HepG2 (cell line): ENCODE measurements around the gene SNX9. TPM values are rescaled to one million over a fixed set of nuclear protein-coding genes. Genes with fewer than 3 reads are reported as not detected.
A peak's percentile ranks its signal among the peaks of the same experiment; 100 is the strongest.

Experiments used
- AGO2 ChIP-seq: fragments of 200-400 bp; formaldehyde crosslinking; optimal IDR thresholded peaks from 2 replicates; pipeline ENCODE3; 2017; ENCODE audit warnings: mild to moderate bottlenecking, low read depth, low read length, moderate library complexity
- FOXK2 ChIP-seq: fragments of 450-650 bp; IDR thresholded peaks from 2 replicates; pipeline ENCODE4 v1.6.1; 2016
- KMT2A ChIP-seq: sonication (generic); formaldehyde crosslinking; IDR thresholded peaks from 2 replicates; pipeline ENCODE4 v1.4.0; 2020; ENCODE audit warnings: missing genetic modification reagents
- NCOA2 ChIP-seq: sonication (generic); formaldehyde crosslinking; IDR thresholded peaks from 2 replicates; pipeline ENCODE4 v1.8.0; 2022; ENCODE audit warnings: inconsistent platforms
- SMAD3 ChIP-seq: sonication (generic); formaldehyde crosslinking; IDR thresholded peaks from 2 replicates; pipeline ENCODE4 v1.4.0; 2020; ENCODE audit warnings: missing genetic modification reagents
- SOX13 ChIP-seq, 3 experiments: fragments of 450-650 bp in 1 of 3; sonication (generic) in 1 of 3; formaldehyde crosslinking in 1 of 3; IDR thresholded peaks in 2 of 3; conservative IDR thresholded peaks in 1 of 3; 2 replicates each; pipeline versions ENCODE4 v1.5.0 to v1.6.1; 2016 to 2020; ENCODE audit warnings: antibody characterized with exemption in 1 of 3, mild to moderate bottlenecking in 1 of 3, missing compliant biosample characterization in 1 of 3, missing genetic modification reagents in 1 of 3, moderate library complexity in 1 of 3
- TBX2 ChIP-seq: sonication (generic); formaldehyde crosslinking; IDR thresholded peaks from 2 replicates; pipeline ENCODE4 v1.5.0; 2020; ENCODE audit warnings: missing genetic modification reagents, mild to moderate bottlenecking, borderline replicate concordance
- ZBTB7B ChIP-seq: sonication (generic); formaldehyde crosslinking; IDR thresholded peaks from 2 replicates; pipeline ENCODE4 v1.4.0; 2020; ENCODE audit warnings: missing genetic modification reagents
- ZEB1 ChIP-seq: IDR thresholded peaks from 2 replicates; pipeline ENCODE4 v1.6.1; 2012; ENCODE audit warnings: mild to moderate bottlenecking, low read depth, inconsistent platforms; ENCODE audit not compliant: insufficient replicate concordance
- ZNF101 ChIP-seq: sonication (generic); formaldehyde crosslinking; IDR thresholded peaks from 2 replicates; pipeline ENCODE4 v1.4.0; 2020; ENCODE audit warnings: mild to moderate bottlenecking, low read depth, missing genetic modification reagents, borderline replicate concordance
- ZNF205 ChIP-seq: IDR thresholded peaks from 2 replicates; pipeline ENCODE4 v1.6.1; 2018; ENCODE audit warnings: missing biosample characterization, missing genetic modification reagents
- ZNF367 ChIP-seq: sonication (generic); formaldehyde crosslinking; IDR thresholded peaks from 2 replicates; pipeline ENCODE4 v1.4.0; 2020; ENCODE audit warnings: missing genetic modification reagents, borderline replicate concordance
- ZNF543 ChIP-seq: sonication (generic); formaldehyde crosslinking; IDR thresholded peaks from 2 replicates; pipeline ENCODE4 v1.4.0; 2020; ENCODE audit warnings: mild to moderate bottlenecking, missing genetic modification reagents
- ZNF879 ChIP-seq: sonication (generic); formaldehyde crosslinking; IDR thresholded peaks from 2 replicates; pipeline ENCODE4 v1.8.1; 2023; ENCODE audit warnings: missing genetic modification reagents
- polyA plus RNA-seq, 8 experiments: library from polyadenylated mRNA; depleted of rRNA in 3 of 8; stranded (reverse) in 7 of 8; unstranded in 1 of 8; fragments of >200 nt; fragmentation: Illumina TruSeq in 4 of 8; extraction: Trizol in 4 of 8; gene quantifications; 2 replicates each; pipeline versions ENCODE4 v1.2.1 to v1.2.3, GENCODE V29; 2011 to 2016; ENCODE audit warnings: low read depth in 4 of 8, missing spikeins in 1 of 8, mixed read lengths in 1 of 8; ENCODE audit not compliant: insufficient read depth in 1 of 8
- total RNA-seq, 5 experiments: library from RNA; depleted of rRNA; stranded (reverse); fragments of >200 nt; fragmentation: Illumina TruSeq; extraction: Trizol; gene quantifications; 2 replicates each; pipeline ENCODE4 v1.2.3, GENCODE V29; 2016; ENCODE audit warnings: low read depth in 1 of 5
- TF ChIP-seq, protein P1 (sequence below): sonication (generic); formaldehyde crosslinking; IDR thresholded peaks from 2 replicates; pipeline ENCODE4 v1.5.0; 2020; ENCODE audit warnings: mild to moderate bottlenecking, missing genetic modification reagents, borderline replicate concordance
- TF ChIP-seq, protein P2 (sequence below): IDR thresholded peaks from 2 replicates; pipeline ENCODE4 v1.6.1; 2016; ENCODE audit warnings: low read depth, missing genetic modification reagents, missing compliant biosample characterization
- TF ChIP-seq, protein P3 (sequence below): sonication (generic); formaldehyde crosslinking; IDR thresholded peaks from 2 replicates; pipeline ENCODE4 v1.5.0; 2020; ENCODE audit warnings: mild to moderate bottlenecking, missing genetic modification reagents, moderate library complexity

Gene SNX9
- total and polyA plus RNA-seq, 2 of the 13 experiments (the other 11 are each of a cell fraction or from before 2014, with no cell fraction given): 21.9 to 36.0 TPM

DNA sequence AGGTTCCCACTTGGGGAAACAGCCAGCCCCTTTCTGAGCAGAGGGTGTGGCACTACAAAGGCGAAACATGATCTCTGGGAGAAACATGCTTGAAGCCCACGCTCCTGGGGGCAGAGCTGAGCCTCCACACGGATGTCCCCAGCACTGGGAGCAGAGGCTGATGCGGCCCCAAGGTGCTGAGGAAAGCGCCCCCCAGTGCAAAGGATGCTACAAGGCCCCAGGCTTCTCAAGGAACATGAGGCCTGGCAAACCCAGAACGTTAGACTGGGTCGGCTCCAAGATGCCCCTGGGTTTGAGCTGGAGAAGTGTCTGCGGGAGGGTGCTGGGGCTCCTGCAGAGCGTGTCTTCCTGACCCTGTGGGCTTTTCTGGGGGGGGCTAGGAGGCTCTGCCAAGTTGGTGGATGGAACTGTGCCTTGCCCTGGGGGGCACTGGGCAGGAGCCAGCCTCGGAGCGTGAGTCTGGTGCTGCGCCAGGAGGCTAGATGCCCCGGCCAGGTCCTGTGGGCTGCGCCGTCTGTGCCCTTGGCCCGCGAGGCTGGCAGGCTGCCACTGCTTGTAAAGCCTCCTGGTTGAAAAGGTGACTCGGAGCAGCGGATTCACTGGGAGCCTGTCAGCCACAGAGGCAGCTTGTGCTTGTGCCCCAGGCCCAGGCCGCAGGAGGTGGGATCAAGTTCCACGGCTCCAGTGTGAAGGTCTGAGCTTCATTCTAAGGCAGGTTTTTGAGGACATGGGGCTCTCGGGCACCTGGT is 166.7 kb downstream of the SNX9 start (continued):
- TF ChIP-seq, protein P1, sequence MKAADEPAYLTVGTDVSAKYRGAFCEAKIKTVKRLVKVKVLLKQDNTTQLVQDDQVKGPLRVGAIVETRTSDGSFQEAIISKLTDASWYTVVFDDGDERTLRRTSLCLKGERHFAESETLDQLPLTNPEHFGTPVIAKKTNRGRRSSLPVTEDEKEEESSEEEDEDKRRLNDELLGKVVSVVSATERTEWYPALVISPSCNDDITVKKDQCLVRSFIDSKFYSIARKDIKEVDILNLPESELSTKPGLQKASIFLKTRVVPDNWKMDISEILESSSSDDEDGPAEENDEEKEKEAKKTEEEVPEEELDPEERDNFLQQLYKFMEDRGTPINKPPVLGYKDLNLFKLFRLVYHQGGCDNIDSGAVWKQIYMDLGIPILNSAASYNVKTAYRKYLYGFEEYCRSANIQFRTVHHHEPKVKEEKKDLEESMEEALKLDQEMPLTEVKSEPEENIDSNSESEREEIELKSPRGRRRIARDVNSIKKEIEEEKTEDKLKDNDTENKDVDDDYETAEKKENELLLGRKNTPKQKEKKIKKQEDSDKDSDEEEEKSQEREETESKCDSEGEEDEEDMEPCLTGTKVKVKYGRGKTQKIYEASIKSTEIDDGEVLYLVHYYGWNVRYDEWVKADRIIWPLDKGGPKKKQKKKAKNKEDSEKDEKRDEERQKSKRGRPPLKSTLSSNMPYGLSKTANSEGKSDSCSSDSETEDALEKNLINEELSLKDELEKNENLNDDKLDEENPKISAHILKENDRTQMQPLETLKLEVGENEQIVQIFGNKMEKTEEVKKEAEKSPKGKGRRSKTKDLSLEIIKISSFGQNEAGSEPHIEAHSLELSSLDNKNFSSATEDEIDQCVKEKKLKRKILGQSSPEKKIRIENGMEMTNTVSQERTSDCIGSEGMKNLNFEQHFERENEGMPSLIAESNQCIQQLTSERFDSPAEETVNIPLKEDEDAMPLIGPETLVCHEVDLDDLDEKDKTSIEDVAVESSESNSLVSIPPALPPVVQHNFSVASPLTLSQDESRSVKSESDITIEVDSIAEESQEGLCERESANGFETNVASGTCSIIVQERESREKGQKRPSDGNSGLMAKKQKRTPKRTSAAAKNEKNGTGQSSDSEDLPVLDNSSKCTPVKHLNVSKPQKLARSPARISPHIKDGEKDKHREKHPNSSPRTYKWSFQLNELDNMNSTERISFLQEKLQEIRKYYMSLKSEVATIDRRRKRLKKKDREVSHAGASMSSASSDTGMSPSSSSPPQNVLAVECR (CRISPR knock-in tag): peak; percentile 35; the same call in 1 of the 2 replicates
- TF ChIP-seq NCOA2 (no peak), SOX13 (IDR thresholded peaks at IDR 0.05) (no peak), SOX13 (CRISPR knock-in tag; conservative IDR thresholded peaks at IDR 0.05 in 1 of 2, IDR thresholded peaks at IDR 0.05 in 1 of 2) (0 out of 4 replicates have a peak, but pooled peaks of 1 of the 2 experiments have one; percentile 4), ZNF101 (CRISPR knock-in tag) (no peak), ZNF205 (CRISPR knock-in tag) (no peak), ZNF543 (CRISPR knock-in tag) (no peak), ZEB1 (no peak), AGO2 (peak; percentile 86), SMAD3 (CRISPR knock-in tag) (no peak), TBX2 (no peak), FOXK2 (no peak), KMT2A (0 out of 2 replicates have a peak, but pooled peaks have one; percentile 6), ZBTB7B (CRISPR knock-in tag) (no peak), ZNF367 (CRISPR knock-in tag) (no peak), ZNF879 (CRISPR knock-in tag) (no peak)
- TF ChIP-seq, protein P2, sequence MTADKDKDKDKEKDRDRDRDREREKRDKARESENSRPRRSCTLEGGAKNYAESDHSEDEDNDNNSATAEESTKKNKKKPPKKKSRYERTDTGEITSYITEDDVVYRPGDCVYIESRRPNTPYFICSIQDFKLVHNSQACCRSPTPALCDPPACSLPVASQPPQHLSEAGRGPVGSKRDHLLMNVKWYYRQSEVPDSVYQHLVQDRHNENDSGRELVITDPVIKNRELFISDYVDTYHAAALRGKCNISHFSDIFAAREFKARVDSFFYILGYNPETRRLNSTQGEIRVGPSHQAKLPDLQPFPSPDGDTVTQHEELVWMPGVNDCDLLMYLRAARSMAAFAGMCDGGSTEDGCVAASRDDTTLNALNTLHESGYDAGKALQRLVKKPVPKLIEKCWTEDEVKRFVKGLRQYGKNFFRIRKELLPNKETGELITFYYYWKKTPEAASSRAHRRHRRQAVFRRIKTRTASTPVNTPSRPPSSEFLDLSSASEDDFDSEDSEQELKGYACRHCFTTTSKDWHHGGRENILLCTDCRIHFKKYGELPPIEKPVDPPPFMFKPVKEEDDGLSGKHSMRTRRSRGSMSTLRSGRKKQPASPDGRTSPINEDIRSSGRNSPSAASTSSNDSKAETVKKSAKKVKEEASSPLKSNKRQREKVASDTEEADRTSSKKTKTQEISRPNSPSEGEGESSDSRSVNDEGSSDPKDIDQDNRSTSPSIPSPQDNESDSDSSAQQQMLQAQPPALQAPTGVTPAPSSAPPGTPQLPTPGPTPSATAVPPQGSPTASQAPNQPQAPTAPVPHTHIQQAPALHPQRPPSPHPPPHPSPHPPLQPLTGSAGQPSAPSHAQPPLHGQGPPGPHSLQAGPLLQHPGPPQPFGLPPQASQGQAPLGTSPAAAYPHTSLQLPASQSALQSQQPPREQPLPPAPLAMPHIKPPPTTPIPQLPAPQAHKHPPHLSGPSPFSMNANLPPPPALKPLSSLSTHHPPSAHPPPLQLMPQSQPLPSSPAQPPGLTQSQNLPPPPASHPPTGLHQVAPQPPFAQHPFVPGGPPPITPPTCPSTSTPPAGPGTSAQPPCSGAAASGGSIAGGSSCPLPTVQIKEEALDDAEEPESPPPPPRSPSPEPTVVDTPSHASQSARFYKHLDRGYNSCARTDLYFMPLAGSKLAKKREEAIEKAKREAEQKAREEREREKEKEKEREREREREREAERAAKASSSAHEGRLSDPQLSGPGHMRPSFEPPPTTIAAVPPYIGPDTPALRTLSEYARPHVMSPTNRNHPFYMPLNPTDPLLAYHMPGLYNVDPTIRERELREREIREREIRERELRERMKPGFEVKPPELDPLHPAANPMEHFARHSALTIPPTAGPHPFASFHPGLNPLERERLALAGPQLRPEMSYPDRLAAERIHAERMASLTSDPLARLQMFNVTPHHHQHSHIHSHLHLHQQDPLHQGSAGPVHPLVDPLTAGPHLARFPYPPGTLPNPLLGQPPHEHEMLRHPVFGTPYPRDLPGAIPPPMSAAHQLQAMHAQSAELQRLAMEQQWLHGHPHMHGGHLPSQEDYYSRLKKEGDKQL: no peak
- TF ChIP-seq, protein P3, sequence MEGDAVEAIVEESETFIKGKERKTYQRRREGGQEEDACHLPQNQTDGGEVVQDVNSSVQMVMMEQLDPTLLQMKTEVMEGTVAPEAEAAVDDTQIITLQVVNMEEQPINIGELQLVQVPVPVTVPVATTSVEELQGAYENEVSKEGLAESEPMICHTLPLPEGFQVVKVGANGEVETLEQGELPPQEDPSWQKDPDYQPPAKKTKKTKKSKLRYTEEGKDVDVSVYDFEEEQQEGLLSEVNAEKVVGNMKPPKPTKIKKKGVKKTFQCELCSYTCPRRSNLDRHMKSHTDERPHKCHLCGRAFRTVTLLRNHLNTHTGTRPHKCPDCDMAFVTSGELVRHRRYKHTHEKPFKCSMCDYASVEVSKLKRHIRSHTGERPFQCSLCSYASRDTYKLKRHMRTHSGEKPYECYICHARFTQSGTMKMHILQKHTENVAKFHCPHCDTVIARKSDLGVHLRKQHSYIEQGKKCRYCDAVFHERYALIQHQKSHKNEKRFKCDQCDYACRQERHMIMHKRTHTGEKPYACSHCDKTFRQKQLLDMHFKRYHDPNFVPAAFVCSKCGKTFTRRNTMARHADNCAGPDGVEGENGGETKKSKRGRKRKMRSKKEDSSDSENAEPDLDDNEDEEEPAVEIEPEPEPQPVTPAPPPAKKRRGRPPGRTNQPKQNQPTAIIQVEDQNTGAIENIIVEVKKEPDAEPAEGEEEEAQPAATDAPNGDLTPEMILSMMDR: peak; percentile 13; the same call in 1 of the 2 replicates
